Cardiac muscle cell (in vitro differentiated cells and primary cell): ENCODE measurements around the gene RUFY4. TPM values are rescaled to one million over a fixed set of nuclear protein-coding genes. Genes with fewer than 3 reads are reported as not detected.
A peak's percentile ranks its signal among the peaks of the same experiment; 100 is the strongest.
"Not testable (repeated sequence)": the region's sequence is repeated elsewhere in the genome, so short reads cannot be mapped to it uniquely, and the experiment has no call there.

Experiments used
- DNase-seq, 2 donors: peaks; one replicate each; pipeline versions ENCODE4 v3.0.0 to v3.0.0-alpha.2; 2010 to 2017; ENCODE audit warnings: low read depth in 1 of 2, low spot score in 1 of 2
- H3K27ac ChIP-seq: fragments of 200-600 bp; sonication (generic); 2 replicates; pipeline ENCODE4 v1.5.1; 2016
- H3K27me3 ChIP-seq: fragments of 200-600 bp; sonication (generic); 2 replicates; pipeline ENCODE4 v1.6.0; 2016; ENCODE audit warnings: control low read depth
- H3K36me3 ChIP-seq: fragments of 200-600 bp; sonication (generic); 2 replicates; pipeline ENCODE4 v1.5.1; 2016; ENCODE audit warnings: control low read depth
- H3K4me1 ChIP-seq: fragments of 200-600 bp; sonication (generic); 2 replicates; pipeline ENCODE4 v1.8.1; 2017; ENCODE audit warnings: low read depth, mild to moderate bottlenecking, mixed run types
- H3K4me3 ChIP-seq: fragments of 200-600 bp; sonication (generic); 2 replicates; pipeline ENCODE4 v1.5.1; 2016; ENCODE audit warnings: mild to moderate bottlenecking
- H3K9me3 ChIP-seq: fragments of 200-600 bp; sonication (generic); 2 replicates; pipeline ENCODE4 v1.5.1; 2017; ENCODE audit warnings: low read depth, mild to moderate bottlenecking, control low read depth
- CTCF ChIP-seq: IDR thresholded peaks from 2 replicates; pipeline ENCODE4 v1.5.1; 2012; ENCODE audit warnings: low read depth, mild to moderate bottlenecking, low read length
- polyA plus RNA-seq: library from polyadenylated mRNA; unstranded; fragments of >200 nt; fragmentation: Nextera tagmentation; extraction: Ambion mirVana; gene quantifications from 2 replicates; pipeline ENCODE4 v1.2.1, GENCODE V29; 2016
- total RNA-seq: library from RNA; depleted of rRNA; stranded (reverse); fragments of >200 nt; gene quantifications from 2 replicates; pipeline ENCODE4 v1.2.3, GENCODE V29; 2016

RUFY4 gene
- total and polyA plus RNA-seq, 2 experiments from 2014 or later = not detected

DNA sequence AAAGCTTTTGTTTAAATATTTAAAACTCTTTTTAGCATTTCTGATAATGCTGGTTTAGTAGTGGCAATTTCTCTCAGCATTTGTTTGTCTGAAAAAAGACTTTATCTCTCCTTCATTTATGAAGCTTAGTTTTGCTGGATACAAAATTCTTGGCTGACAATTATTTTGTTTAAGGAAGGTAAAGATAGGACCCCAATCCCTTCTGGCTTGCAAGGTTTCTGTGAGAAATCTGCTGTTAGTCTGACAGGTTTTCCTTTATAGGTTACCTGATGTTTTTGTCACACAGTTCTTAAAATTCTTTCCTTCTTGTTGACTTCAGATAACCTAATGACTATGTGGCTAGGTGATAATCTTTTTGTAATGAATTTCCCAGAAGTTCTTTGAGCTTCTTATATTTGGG is 53.2 kb downstream of the RUFY4 start:
- not testable (repeated sequence) for H3K27ac ChIP-seq, H3K27me3 ChIP-seq, H3K4me1 ChIP-seq, H3K36me3 ChIP-seq, H3K4me3 ChIP-seq, H3K9me3 ChIP-seq, DNase-seq

GRCh38 chr2:218123986-218124385 is 54.9 kb downstream of the RUFY4 start:
- Histone ChIP-seq H3K9me3 (no peaks in the 10 kb centered on the region), H3K27ac (no peak overlapping the region), H3K27me3 (no peaks in the 10 kb centered on the region), H3K36me3 (no peaks in the 10 kb centered on the region), H3K4me3 (no peak overlapping the region), H3K4me1 (peaks cover 4% of the 10 kb centered on the region)
- TF ChIP-seq CTCF = no peak
- no peak for DNase-seq

- H3K4me3 ChIP-seq = no peak overlapping the region
- no peaks in the 10 kb centered on the region for H3K27me3 ChIP-seq
- no peaks in the 10 kb centered on the region for H3K9me3 ChIP-seq
- no peaks in the 10 kb centered on the region for H3K36me3 ChIP-seq
- DNase-seq = peak in 1 of 2 donors; percentile 37
- H3K27ac ChIP-seq = no peak overlapping the region
- TF ChIP-seq CTCF = no peak
- H3K4me1 ChIP-seq = peaks cover 4% of the 10 kb centered on the region
Measured at GRCh38 chr2:218125095-218125494, 56.0 kb downstream of the RUFY4 start.

DNA sequence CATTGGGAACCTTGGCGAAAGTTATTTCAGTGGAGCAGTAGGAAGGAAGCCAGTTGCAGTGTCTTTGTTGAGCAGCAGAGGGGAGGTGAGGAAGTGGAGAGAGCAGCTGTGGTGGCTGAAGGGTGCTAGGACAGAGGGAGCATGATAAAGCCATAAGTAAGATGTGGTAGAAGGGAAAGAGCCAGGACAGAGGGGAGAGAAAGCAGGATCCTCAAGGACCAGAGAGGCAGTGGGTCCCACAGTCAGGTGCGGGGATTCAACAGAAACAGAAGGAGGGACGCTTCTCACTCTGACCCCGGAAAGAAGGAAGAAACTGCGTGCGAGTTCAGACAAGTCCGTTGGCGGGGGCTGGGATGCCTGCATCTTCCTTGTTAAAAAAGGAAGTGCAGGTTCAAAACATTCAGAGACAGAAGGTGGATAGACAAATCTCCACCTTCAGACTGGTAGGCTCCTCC is 56.6 kb downstream of the RUFY4 start, which contains the start of gene CXCR2:
TSS of gene CXCR2 (plus strand) at position 403 of the 455 bp plus-strand sequence. CDS start 8,774 bp downstream, outside the sequence.
- Histone ChIP-seq H3K4me3 (no peak within 1 kb of the TSS), H3K4me1 (peaks cover 4% of the 10 kb centered on the region), H3K27me3 (no peaks in the 10 kb centered on the region), H3K9me3 (no peaks in the 10 kb centered on the region), H3K27ac (no peak within 1 kb of the TSS), H3K36me3 (no peaks in the 10 kb centered on the region)
- peak in 1 of 2 donors; percentile 15 for DNase-seq
- peak; percentile 14 for TF ChIP-seq CTCF

DNA sequence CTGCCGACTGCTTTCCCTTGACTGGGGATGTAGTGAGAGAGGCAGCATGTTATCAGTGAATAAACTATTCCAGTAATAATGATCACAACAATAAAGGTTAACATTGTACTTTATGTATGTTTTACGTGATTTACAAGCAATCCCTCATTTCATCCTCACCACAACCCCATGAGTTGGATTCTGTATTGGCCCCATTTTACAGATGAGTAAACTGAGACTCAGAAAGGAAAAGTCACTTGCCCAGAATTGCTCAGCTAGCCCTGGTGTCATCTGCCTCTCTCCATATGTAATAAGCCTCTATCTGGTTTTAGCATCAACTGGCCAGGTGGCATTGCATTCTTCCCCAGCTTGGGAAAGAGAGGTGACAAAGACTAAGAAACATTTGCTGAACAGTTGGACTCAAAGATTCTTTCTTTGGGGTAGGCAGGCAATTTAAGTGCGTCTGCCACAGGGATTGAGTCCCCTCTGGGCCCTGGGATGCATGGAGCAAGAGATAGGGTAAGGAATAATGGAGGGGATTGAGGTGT is 58.9 kb downstream of the RUFY4 start:
- DNase-seq = no peak
- no peaks in the 10 kb centered on the region for H3K27me3 ChIP-seq
- H3K9me3 ChIP-seq = no peaks in the 10 kb centered on the region

More for the DNA sequence above, 58.9 kb downstream of the RUFY4 start:
- no peak for TF ChIP-seq CTCF
- Histone ChIP-seq H3K4me3 (no peak overlapping the region), H3K27ac (no peak overlapping the region), H3K36me3 (no peaks in the 10 kb centered on the region), H3K4me1 (peaks cover 4% of the 10 kb centered on the region)
